Measurements from ENCODE around the gene GLIPR2.

Gene GLIPR2

DNA sequence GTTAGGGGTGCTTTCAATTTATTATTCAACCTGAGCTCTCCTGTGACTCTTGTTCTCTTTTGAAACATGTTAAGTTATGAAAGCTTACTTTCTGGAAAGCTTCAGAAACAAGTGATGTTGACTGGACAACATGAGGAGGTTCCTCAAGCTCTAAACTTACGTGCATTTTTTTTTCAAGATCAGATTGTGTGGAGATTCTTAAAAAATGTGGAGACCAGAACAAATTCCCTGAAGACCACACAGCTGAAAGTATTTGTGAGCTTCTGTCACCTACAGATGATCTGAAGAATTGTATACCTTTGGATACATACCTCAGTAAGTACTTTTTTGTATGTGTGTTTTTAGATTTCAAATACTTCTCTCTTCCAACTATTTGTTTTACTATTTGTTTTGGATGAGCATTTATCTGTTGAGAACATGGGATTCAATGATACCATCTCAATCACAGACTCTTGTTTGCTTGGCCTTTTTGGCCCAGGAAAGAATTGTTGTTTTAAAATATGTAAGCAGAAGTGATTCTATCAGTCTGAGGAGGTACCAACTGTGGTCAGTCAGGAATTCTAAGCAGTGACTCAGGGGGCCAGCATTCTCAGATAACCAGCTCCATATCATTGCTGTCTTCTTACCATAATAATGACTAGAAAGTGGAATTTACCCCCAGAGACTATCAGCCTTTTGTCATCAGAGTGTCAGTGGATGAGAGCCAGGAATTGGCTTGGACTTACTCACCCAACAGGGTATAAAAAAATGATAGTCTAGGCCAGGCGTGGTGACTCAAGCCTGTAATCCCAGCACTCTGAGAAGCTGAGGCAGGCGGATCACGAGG lies 34.4 kb upstream of the GLIPR2 start:
- Histone ChIP-seq H3K27me3 (ENCODE audit: low read depth, low read length) (no peaks in the 10 kb centered on the region), H2AFZ (ENCODE audit: low read depth, low read length) (no peak overlapping the region), H3K4me1 (ENCODE audit: low read length) (no peaks in the 10 kb centered on the region), H3K36me3 (replicated peaks; ENCODE audit: low read depth, low read length) (no peaks in the 10 kb centered on the region), H3K9ac (ENCODE audit: low read length) (no peak overlapping the region), H3K79me2 (ENCODE audit: low read length) (no peaks in the 10 kb centered on the region), H3K27ac (ENCODE audit: low read length) (no peak overlapping the region), H3K4me3 (ENCODE audit: low read length) (no peak overlapping the region), H4K20me1 (ENCODE audit: insufficient read depth, low read length) (no peaks in the 10 kb centered on the region), H3K4me2 (ENCODE audit: low read length) (no peak overlapping the region), H3K9me3 (ENCODE audit: insufficient read depth, low read length) (no peaks in the 10 kb centered on the region)
- TF ChIP-seq, protein P1, sequence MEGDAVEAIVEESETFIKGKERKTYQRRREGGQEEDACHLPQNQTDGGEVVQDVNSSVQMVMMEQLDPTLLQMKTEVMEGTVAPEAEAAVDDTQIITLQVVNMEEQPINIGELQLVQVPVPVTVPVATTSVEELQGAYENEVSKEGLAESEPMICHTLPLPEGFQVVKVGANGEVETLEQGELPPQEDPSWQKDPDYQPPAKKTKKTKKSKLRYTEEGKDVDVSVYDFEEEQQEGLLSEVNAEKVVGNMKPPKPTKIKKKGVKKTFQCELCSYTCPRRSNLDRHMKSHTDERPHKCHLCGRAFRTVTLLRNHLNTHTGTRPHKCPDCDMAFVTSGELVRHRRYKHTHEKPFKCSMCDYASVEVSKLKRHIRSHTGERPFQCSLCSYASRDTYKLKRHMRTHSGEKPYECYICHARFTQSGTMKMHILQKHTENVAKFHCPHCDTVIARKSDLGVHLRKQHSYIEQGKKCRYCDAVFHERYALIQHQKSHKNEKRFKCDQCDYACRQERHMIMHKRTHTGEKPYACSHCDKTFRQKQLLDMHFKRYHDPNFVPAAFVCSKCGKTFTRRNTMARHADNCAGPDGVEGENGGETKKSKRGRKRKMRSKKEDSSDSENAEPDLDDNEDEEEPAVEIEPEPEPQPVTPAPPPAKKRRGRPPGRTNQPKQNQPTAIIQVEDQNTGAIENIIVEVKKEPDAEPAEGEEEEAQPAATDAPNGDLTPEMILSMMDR (IDR thresholded peaks at IDR 0.05; ENCODE audit: low read depth, low read length), result no peak
- TF ChIP-seq EZH2phosphoT487 (IDR thresholded peaks at IDR 0.05; ENCODE audit: low read depth), result no peak

GRCh38 chr9:36102742-36103495 lies 33.6 kb upstream of the GLIPR2 start:
- Histone ChIP-seq H3K9me3 (ENCODE audit: insufficient read depth, low read length) (no peaks in the 10 kb centered on the region), H3K27me3 (ENCODE audit: low read depth, low read length) (no peaks in the 10 kb centered on the region), H2AFZ (ENCODE audit: low read depth, low read length) (no peak overlapping the region), H3K27ac (ENCODE audit: low read length) (no peak overlapping the region), H3K9ac (ENCODE audit: low read length) (no peak overlapping the region), H4K20me1 (ENCODE audit: insufficient read depth, low read length) (no peaks in the 10 kb centered on the region), H3K4me2 (ENCODE audit: low read length) (no peak overlapping the region), H3K36me3 (replicated peaks; ENCODE audit: low read depth, low read length) (no peaks in the 10 kb centered on the region), H3K79me2 (ENCODE audit: low read length) (no peaks in the 10 kb centered on the region), H3K4me1 (ENCODE audit: low read length) (no peaks in the 10 kb centered on the region), H3K4me3 (ENCODE audit: low read length) (no peak overlapping the region)
- TF ChIP-seq, protein P1 (IDR thresholded peaks at IDR 0.05; ENCODE audit: low read depth, low read length), result peak; percentile 89
- TF ChIP-seq EZH2phosphoT487 (IDR thresholded peaks at IDR 0.05; ENCODE audit: low read depth), result no peak

DNA sequence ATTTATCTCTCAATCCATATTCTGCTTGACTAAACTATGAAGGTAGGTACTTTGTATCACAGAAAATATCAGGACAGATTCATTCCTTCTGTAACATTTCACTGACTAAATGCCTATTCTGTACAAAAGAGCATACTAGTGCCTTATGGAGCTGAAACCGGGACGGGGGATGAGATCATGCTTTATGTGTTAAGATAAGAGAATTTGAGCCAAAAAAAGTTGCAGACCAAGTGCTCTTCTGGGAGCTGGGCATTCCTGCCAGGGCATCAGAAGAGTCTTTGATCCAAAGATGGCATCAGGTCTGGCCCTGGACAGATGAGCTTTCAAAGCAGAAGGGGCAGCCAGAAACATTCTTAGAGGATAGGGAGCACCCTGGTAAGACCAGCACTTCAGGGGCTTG lies 27.5 kb upstream of the GLIPR2 start:
- no peaks in the 10 kb centered on the region for H3K36me3 ChIP-seq (replicated peaks; ENCODE audit: low read depth, low read length)
- no peak overlapping the region for H3K4me2 ChIP-seq (ENCODE audit: low read length)
- no peak overlapping the region for H3K27ac ChIP-seq (ENCODE audit: low read length)
- H3K4me1 ChIP-seq (ENCODE audit: low read length), result no peaks in the 10 kb centered on the region
- no peak for TF ChIP-seq EZH2phosphoT487 (IDR thresholded peaks at IDR 0.05; ENCODE audit: low read depth)
- TF ChIP-seq, protein P1 (IDR thresholded peaks at IDR 0.05; ENCODE audit: low read depth, low read length), result no peak
- H3K4me3 ChIP-seq (ENCODE audit: low read length), result no peak overlapping the region
- no peaks in the 10 kb centered on the region for H3K79me2 ChIP-seq (ENCODE audit: low read length)
- no peaks in the 10 kb centered on the region for H4K20me1 ChIP-seq (ENCODE audit: insufficient read depth, low read length)
- no peaks in the 10 kb centered on the region for H3K27me3 ChIP-seq (ENCODE audit: low read depth, low read length)
- no peak overlapping the region for H3K9ac ChIP-seq (ENCODE audit: low read length)
- no peaks in the 10 kb centered on the region for H3K9me3 ChIP-seq (ENCODE audit: insufficient read depth, low read length)
- H2AFZ ChIP-seq (ENCODE audit: low read depth, low read length), result no peak overlapping the region

DNA sequence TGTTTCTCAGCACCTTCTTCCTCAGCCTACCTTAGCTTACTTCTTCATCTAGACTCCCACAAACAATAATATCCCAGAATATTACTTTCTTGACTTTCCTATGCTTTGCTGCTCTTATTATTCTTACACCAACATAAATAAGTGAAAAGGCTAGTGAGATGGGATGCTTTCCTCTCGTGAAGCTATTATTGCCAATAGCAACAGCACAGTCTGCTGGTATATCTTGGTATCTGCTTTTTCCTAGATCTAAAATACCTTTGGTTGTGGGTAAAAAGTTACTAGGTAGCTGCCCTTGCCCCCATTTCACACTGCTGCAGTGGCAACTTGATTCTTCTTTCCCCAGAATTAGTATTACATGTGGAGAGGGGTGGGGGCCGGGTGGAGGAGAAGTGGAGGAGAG lies 26.1 kb upstream of the GLIPR2 start:
- Histone ChIP-seq H3K4me3 (ENCODE audit: low read length) (no peak overlapping the region), H3K27ac (ENCODE audit: low read length) (no peak overlapping the region), H3K4me2 (ENCODE audit: low read length) (no peak overlapping the region), H3K79me2 (ENCODE audit: low read length) (no peaks in the 10 kb centered on the region), H3K4me1 (ENCODE audit: low read length) (no peaks in the 10 kb centered on the region), H2AFZ (ENCODE audit: low read depth, low read length) (no peak overlapping the region), H3K36me3 (replicated peaks; ENCODE audit: low read depth, low read length) (no peaks in the 10 kb centered on the region), H3K27me3 (ENCODE audit: low read depth, low read length) (no peaks in the 10 kb centered on the region), H3K9me3 (ENCODE audit: insufficient read depth, low read length) (no peaks in the 10 kb centered on the region), H3K9ac (ENCODE audit: low read length) (no peak overlapping the region), H4K20me1 (ENCODE audit: insufficient read depth, low read length) (no peaks in the 10 kb centered on the region)
- TF ChIP-seq, protein P1 (IDR thresholded peaks at IDR 0.05; ENCODE audit: low read depth, low read length), result peak; percentile 30; the same call in 1 of the 2 replicates
- no peak for TF ChIP-seq EZH2phosphoT487 (IDR thresholded peaks at IDR 0.05; ENCODE audit: low read depth)
